Measurements from ENCODE around the gene FITM2.
"Not testable (repeated sequence)": the region's sequence is repeated elsewhere in the genome, so short reads cannot be mapped to it uniquely, and the experiment has no call there.

FITM2 gene

DNA sequence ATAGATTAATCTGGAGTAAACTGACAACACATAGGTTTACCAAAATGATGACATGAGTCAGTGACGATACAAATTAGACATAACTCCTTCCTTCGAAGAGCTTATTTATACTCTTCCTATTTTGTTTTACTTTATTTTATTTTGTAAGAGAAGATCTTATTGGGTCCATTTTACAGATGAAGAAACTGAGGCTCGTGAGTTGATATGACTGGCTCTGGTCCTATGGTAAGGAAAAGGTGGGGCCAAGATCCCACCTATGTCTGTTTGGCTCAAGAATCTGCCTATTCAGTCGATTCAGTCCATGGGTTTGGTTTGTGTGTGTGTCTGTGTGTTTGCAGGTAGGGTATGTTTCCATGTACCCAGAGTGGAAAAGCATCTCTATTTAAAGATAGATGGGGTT lies 17.4 kb upstream of the FITM2 start:
- FAIRE-seq, result no peak

DNA sequence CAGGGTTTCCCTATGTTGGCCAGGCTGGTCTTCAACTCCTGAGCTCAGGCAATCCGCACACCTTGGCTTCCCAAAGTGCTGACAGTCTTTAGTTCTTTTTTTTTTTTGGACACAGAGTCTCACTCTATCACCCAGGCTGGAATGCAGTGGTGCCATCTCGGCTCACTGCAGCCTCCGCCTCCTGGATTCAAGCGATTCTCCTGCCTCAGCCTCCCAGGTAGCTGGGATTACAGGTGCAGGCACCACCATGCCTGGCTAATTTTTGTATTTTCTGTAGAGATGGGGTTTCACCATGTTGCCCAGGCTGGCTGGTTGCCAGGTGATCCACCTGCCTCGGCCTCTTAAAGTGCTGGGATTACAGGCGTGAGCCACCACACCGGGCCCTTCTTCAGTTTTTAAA lies 16.7 kb upstream of the FITM2 start:
- not testable (repeated sequence) for FAIRE-seq

- no peak for FAIRE-seq
Measured at GRCh38 chr20:44326391-44327159, 15.6 kb upstream of the FITM2 start.

DNA sequence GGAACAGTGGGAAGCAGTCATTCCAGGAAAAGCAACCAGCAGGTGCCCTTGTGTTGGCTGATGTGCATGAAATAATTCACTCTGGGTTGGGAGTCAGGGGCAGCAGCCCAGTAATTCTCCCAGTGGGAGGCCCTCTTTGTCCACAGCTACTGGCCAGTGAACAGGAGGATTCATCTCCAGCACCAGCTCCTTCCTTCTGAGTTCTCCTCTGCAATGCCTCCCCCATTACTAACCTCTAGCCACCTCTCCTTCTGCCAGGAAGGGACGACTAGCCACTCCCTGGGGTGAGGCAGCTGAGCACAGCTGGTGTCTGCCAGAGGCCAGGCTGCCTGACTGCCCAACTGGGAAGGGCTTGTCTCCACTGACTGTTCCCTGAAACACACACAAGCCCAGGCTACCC lies 13.3 kb upstream of the FITM2 start:
- FAIRE-seq, result no peak

DNA sequence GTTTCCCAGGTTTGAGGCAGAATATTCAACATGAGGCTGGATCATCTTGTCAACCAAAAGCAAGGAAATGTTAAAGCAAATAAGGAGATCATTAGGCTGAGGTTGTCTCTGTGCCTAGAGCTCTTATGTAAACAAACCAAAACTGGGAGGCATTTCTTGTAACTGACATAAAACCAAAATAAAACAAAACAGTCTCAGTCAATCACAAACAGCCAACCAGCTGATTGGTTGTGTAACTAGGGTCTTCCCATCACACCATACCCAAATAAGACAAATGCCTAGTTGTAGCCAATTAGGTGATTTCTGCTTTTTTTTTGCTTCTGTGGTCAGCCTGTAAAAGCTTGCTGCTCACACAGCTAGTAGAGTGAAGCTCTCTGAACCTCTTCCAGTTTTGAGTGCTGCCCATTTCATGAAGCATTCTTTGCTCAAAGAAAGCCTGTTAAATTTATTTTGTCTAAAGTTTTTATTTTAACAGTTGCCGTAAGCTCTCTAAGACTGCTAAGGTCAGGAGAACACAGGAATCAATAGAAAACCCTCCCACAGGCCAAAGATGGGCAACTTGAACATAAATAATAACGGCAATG lies 8.9 kb upstream of the FITM2 start:
- no peak for FAIRE-seq

DNA sequence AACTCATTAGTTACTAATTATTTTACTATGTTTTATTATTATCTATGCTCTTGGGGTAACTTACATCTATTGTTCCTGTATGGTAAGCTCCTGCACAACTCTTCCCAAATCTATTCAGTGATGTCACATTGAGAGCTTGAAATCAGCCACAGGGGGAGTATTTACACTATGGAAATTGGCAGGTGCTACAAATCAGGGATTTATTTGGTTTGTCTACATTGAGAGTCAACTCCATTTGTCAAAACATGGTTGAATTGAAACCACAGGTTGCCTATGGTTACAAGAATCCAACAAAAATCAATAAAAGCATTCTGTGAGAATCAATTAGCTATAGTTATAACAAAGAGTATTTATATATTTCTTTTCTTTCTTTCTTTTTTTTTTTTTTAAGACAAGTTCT lies 3.9 kb upstream of the FITM2 start:
- no peak for FAIRE-seq

DNA sequence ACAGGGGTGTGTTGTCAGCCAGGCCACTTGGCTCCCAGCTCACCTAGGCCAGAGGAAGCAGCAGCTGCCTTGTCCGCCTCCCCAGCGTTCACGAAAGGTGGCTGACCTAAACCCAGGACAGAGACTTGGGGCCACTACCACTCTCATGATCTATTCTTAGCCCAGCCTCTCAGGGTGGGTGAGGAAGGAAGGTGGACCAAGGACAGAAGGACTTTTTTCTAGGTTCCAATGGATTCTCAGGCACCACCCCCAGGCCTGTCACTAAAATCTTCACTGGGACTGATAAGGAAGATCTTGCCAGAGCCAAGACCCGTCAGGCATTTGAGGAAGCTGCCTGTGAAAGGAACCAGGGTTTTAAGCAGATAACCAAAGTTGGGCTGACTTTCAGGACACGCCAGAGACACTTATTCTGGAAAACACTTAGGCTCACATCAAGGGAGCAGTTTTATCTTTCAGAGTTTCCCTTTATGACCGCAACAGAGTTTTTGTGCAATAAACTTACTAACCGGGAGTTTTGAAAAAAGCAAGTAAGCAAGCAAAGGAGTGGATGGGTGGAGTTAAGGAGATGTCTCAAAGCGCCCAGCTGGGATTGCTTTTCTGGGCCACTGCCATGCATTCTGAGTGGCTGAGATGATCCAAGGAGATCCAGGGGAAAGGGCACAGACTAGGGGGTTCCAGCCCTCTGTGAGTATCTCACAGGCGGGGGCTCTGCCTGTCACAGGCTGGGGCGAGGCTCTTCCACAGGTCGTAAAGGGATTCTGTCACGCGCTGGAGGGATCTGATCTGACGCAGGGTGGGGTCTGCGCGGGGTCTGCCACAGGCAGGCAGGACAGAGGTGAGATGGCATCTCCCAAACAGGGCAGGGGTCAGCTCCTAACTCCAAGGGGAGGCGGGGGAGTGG lies 989 bp downstream of the FITM2 start:
- no peak for FAIRE-seq

DNA sequence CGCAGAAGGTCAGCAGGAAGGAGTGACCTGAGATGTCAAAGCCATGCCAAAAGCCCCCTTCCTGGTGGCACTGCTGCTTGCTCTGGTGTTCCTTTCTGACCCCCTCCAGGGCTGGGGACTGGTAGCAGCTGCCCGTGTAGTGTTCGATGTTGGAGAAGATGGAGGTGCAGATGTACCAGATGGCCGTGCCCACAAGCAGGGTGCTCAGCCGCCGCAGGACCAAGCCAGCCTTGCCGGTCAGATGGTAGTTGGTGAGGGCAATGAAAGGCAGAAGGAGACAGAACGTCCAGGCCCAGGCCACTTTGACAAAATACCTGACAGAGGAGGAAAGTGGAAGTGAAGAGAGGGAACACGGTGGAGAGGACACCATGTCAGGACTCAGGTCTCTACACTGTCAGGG lies 4.1 kb downstream of the FITM2 start:
- FAIRE-seq, result no peak

DNA sequence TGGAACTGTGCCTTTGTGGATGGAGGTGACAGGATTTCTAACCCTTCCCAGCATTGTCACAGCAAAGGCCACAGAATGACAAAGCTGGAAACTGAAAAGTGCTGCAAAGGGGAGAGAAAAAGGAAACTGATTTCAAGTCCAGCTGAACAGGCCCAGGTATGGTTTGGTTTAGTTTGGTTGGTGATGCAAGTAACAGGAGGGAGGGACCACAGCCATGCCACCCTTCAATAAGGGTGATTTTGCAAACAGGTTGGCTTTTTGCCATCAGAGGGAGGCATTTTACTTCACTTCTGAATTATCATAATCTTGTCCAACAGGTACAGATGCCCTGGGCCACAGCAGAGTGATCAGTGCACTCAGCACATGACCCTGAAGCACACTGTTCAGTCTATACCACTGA lies 6.6 kb downstream of the FITM2 start:
- no peak for FAIRE-seq

GRCh38 chr20:44302736-44303135 lies 8.3 kb downstream of the FITM2 start:
- FAIRE-seq, result no peak

- FAIRE-seq, result no peak
Measured at GRCh38 chr20:44302026-44302669, 8.9 kb downstream of the FITM2 start.

GRCh38 chr20:44301285-44301684 lies 9.7 kb downstream of the FITM2 start:
- FAIRE-seq, result no peak

DNA sequence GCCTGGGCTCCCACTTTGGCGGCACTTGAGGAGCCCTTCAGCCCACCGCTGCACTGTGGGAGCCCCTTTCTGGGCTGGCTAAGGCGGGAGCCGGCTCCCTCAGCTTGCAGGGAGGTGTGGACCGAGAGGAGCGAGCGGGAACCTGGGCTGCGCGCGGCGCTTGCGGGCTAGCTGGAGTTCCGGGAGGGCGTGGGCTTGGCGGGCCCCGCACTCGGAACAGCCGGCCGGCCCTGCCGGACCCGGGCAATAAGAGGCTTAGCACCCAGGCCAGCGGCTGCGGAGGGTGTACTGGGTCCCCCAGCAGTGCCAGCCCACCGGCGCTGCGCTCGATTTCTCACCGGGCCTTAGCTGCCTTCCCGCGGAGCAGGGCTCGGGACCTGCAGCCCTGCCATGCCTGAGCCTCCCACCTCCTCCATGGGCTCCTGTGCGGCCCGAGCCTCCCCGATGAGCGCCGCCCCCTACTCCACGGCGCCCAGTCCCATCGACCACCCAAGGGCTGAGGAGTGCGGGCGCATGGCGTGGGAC lies 11.9 kb downstream of the FITM2 start:
- not testable (repeated sequence) for FAIRE-seq

GRCh38 chr20:44297721-44298120 lies 13.3 kb downstream of the FITM2 start:
- no peak for FAIRE-seq

- no peak for FAIRE-seq
Measured at GRCh38 chr20:44296011-44296410, 15.0 kb downstream of the FITM2 start.

DNA sequence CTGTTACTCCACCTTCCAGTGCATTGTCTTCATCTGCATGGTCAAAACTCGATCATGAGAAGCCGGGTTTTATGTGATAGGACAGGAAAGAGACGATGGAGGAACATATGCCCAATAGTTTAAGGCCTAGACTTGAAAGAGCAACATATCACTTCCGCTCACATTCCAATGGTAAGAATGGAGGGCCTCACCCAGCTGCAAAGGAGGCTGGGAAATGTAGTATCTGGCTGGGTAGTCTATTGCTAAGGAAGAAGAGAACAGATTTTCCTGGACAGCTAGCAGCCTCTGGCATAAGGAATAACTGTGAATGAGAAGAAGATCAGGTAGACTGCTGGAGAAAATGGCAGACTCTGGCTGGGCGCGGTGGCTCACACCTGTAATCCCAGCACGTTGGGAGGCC lies 19.2 kb downstream of the FITM2 start:
- no peak for FAIRE-seq

DNA sequence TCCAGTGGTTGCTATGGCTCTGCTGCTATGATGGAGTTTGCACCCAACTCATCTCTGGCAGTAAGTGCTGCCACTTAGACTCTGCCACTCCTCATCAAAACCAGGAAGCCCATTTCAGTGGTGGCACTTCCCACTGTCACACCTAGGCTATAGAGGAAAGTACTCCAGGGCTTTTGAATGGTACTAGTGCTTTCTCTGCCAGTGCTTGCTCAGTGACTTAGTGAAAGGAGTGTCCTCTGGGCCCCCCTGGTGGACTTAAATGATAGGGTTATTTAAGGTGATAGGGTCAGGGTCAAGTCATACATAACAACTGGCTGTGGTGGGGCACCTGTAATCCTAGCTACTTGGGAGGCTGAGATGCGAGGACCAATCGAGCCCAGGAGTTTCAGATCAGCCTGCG lies 22.8 kb downstream of the FITM2 start:
- FAIRE-seq, result no peak

DNA sequence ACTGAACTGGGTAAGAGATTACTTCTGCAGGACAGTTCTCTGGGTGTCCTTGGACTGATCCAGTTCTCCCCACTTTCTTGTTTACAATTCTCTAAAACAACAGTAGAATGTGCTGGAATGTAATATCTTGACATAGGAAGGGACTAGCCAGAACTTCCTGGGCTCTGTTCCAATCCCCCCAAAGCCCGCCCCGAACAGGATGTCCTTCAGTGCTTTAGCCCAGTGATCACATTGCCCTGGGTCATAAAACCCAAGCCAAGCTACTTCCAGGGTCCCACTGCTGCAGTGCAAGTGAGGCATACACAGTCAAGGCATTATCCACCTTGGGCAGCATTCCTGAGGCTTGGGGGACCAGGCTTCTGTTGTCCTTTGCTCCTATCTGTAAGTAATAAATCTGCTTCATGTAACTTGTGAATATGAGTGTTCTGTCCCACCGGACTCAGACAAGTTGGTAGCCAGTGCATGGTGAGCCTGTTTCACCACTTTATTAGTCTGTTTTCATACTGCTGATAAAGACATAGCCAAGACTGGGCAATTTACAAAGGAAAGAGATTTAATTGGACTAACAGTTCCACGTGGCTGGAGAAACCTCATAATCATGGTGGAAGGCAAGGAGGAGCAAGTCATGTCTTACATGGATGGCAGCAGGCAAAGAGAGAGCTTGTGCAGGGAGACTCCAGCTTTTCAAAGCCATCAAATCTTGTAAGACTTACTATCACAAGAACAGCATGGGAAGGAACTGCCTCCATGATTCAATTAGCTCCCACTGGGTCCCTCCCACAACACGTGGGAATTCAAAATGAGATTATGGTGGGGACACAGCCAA lies 23.5 kb downstream of the FITM2 start:
- FAIRE-seq, result no peak

DNA sequence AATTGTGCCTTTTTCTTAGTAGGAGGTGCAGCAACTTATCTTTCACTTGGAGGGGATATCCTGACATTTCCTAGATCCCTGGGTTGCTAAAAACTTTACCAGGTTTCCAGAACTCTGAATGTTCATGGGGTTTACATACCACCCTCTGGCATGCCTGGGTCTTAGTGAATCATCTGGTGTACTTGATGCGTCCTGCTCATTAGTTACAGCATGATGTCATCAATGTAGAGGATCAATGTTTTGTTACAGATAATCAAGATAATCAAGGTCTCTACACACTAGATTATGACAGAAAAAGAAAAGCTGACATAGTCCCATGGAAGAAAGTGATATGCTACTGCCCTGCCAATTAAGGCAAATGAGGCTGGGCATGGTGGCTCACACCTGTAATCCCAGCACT lies 27.0 kb downstream of the FITM2 start:
- FAIRE-seq, result no peak

GRCh38 chr20:44282192-44282591 lies 28.8 kb downstream of the FITM2 start:
- FAIRE-seq, result no peak

DNA sequence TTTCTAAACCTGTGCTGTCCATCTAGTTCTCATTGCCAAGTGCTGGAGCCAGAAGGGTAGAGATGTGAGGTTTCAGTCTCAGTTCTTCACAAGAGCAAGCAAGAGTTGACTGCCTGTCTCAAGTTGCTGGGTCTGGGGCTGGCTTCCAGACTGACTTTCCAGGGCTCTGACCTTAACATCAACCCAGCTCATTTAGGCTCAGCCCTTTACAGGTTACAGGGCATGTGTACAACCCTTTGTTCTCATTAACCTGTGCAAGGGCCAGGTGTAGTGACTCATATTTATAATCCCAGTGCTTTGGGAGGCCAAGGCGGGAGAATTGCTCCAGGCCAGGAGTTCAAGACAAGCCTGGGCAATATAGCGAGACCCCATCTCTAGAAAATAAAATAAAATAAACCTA lies 30.6 kb downstream of the FITM2 start:
- FAIRE-seq, result no peak

GRCh38 chr20:44279228-44279627 lies 31.8 kb downstream of the FITM2 start:
- no peak for FAIRE-seq

All from A204.1 (cell line).